GM12801 (cell line): ENCODE results near the gene AOX1.

Source experiments
- TF ChIP-seq, protein P1 (sequence below): IDR thresholded peaks from one replicate; pipeline ENCODE4 v1.5.1; 2011; ENCODE audit warnings: control low read depth; ENCODE audit not compliant: insufficient read length; ENCODE audit errors: extremely low read depth

The AOX1 gene

DNA sequence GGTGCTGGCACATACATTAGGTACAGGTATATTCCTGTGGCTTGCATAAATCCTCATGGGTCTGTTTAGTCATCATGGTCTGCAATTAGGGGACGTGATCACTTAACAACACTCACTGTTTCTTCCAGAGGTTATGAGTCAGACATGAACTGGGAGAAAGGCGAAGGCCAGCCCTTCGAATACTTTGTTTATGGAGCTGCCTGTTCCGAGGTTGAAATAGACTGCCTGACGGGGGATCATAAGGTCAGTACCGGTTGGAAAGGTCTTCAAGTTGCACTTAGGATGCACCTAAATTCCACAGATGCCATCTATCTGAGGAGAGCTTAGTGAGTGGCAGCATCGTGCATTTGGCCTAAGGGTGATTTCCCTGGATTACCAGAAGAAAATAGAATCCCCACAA lies 76.9 kb downstream of the AOX1 start:
- TF ChIP-seq, protein P1, sequence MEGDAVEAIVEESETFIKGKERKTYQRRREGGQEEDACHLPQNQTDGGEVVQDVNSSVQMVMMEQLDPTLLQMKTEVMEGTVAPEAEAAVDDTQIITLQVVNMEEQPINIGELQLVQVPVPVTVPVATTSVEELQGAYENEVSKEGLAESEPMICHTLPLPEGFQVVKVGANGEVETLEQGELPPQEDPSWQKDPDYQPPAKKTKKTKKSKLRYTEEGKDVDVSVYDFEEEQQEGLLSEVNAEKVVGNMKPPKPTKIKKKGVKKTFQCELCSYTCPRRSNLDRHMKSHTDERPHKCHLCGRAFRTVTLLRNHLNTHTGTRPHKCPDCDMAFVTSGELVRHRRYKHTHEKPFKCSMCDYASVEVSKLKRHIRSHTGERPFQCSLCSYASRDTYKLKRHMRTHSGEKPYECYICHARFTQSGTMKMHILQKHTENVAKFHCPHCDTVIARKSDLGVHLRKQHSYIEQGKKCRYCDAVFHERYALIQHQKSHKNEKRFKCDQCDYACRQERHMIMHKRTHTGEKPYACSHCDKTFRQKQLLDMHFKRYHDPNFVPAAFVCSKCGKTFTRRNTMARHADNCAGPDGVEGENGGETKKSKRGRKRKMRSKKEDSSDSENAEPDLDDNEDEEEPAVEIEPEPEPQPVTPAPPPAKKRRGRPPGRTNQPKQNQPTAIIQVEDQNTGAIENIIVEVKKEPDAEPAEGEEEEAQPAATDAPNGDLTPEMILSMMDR = no peak

- TF ChIP-seq, protein P1 = no peak
These were observed 79.1 kb downstream of the AOX1 start for GRCh38 chr2:200664770-200665494.

DNA sequence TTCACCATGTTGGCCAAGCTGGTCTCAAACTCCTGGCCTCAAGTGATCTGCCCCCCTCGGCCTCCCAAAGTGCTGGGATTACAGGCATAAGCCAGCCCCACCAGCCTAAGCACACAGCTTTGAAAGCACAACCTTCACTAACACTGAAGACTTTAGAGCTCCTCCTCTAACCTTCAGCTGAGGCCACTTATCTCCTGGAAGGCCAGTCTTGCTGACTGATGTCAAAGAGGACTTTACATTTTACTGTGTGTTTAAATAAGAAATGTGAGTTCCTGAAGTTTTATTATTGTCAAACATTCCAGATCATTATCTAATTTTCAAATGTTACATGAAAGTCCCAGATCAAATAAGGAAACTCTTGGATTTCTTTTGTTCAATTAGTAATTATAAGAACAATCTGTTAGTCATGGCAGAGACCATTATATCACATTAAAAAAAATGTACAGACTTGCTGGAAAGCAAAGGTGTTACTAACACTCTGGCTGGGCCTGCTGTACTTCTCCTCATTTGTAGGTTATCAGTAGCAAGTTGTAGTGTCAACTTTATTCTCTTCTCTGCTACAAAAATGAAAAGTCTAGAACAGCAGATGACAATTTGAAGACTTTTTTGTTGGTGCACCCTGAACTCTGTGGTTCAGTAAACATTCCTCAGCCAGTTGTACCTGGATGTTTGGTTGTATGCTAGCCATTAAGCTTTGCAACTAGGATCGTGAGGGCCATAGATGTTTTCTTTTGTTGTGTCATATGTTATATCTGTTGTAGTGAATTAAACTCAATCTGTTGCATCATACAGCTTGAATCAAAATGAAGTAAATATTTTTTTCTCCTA lies 80.0 kb downstream of the AOX1 start:
- TF ChIP-seq, protein P1 = no peak

DNA sequence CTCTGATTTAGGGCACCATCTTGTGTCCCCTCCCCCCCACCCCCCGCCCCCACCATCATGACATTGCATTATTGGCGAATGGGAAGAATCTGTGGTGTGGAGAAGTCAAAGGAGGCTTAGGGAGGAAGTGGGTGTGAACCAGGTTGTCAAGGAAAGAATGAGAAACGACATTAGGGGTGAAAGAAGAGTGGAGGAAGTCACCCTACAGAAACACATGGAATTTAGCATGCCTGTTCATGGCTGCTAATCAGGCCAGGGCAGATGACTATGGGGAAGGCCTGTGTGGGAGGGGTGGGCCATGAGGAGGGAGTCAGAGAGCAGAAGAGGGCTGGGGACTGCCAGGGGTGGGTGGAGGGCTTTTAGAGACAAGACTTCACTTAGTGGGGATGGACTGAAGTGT lies 81.6 kb downstream of the AOX1 start:
- TF ChIP-seq, protein P1 = no peak

- TF ChIP-seq, protein P1 = no peak
These were observed 82.7 kb downstream of the AOX1 start for GRCh38 chr2:200668478-200668877.

DNA sequence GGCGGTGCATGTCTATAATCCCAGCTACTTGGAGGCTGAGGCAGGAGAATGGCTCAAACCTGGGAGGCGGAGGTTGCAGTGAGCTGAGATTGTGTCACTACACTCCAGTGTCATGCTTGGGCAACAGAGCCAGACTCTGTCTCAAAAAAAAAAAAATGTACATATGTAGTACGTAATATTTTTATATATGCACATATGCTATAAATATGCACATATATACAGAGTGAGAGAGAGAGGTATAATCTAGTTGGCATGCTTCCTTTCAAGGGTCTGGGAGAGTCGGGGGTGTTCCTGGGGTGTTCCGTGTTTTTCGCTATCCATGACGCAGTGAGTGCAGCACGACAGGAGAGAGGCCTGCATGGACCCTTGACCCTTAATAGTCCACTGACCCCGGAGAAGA lies 83.5 kb downstream of the AOX1 start:
- TF ChIP-seq, protein P1 = no peak

- TF ChIP-seq, protein P1 = no peak
These were observed 84.5 kb downstream of the AOX1 start for GRCh38 chr2:200670313-200670712.
